ENCODE results near the gene CHRNA4. TPM values are rescaled to one million over a fixed set of nuclear protein-coding genes. Genes with fewer than 3 reads are reported as not detected.

CHRNA4 gene
- total RNA-seq, 1 donor from 2014 or later, result 1.8 TPM

GRCh38 chr20:63363981-63364561, 2.9 kb upstream of the CHRNA4 start:
- no peak for DNase-seq

GRCh38 chr20:63363013-63363957, 2.1 kb upstream of the CHRNA4 start:
- DNase-seq, result no peak

GRCh38 chr20:63362436-63363009, 1.4 kb upstream of the CHRNA4 start:
- no peak for DNase-seq

- no peak for DNase-seq
These were observed 628 bp upstream of the CHRNA4 start for GRCh38 chr20:63361519-63362435.

- DNase-seq, result no peak
These were observed 956 bp downstream of the CHRNA4 start for GRCh38 chr20:63359937-63360849.

- DNase-seq, result no peak
These were observed 1.8 kb downstream of the CHRNA4 start for GRCh38 chr20:63359164-63359934.

GRCh38 chr20:63357921-63358905, 2.9 kb downstream of the CHRNA4 start:
- DNase-seq, result no peak

GRCh38 chr20:63356931-63357879, 3.9 kb downstream of the CHRNA4 start:
- DNase-seq, result no peak

- DNase-seq, result no peak
These were observed 4.6 kb downstream of the CHRNA4 start for GRCh38 chr20:63356511-63356910.

- DNase-seq, result no peak
These were observed 5.3 kb downstream of the CHRNA4 start for GRCh38 chr20:63355781-63356295.

GRCh38 chr20:63354636-63355350, 6.4 kb downstream of the CHRNA4 start:
- no peak for DNase-seq

- DNase-seq, result no peak
These were observed 8.3 kb downstream of the CHRNA4 start for GRCh38 chr20:63352811-63353221.

- DNase-seq, result peak; percentile 94
These were observed 9.1 kb downstream of the CHRNA4 start for GRCh38 chr20:63351811-63352591.

GRCh38 chr20:63351326-63351700, 9.8 kb downstream of the CHRNA4 start:
- no peak for DNase-seq

GRCh38 chr20:63350597-63351325, 10.4 kb downstream of the CHRNA4 start:
- no peak for DNase-seq

Data from tongue (tissue), 2 donors.